Suprapubic skin (tissue), 4 donors: Measurements from ENCODE around the gene STAG1. TPM values are rescaled to one million over a fixed set of nuclear protein-coding genes. Genes with fewer than 3 reads are reported as not detected.
"Not testable (repeated sequence)": the region's sequence is repeated elsewhere in the genome, so short reads cannot be mapped to it uniquely, and the experiment has no call there.

ENCODE experiments used
- DNase-seq, 2 donors: peaks; one replicate each; pipeline ENCODE4 v3.0.0-alpha.2; 2019; ENCODE audit warnings: low spot score in 2 of 2
- H3K27ac ChIP-seq: fragments of 200-600 bp; sonication (generic); one replicate; pipeline ENCODE4 v1.5.1; 2019
- H3K27me3 ChIP-seq: fragments of 200-600 bp; sonication (generic); one replicate; pipeline ENCODE4 v1.5.1; 2019
- H3K36me3 ChIP-seq: fragments of 200-600 bp; sonication (generic); one replicate; pipeline ENCODE4 v1.5.1; 2019
- H3K4me1 ChIP-seq: fragments of 200-600 bp; sonication (generic); one replicate; pipeline ENCODE4 v1.5.1; 2019
- H3K4me3 ChIP-seq: fragments of 200-600 bp; sonication (generic); one replicate; pipeline ENCODE4 v1.5.1; 2019; ENCODE audit warnings: mild to moderate bottlenecking
- H3K9me3 ChIP-seq: fragments of 200-600 bp; sonication (generic); one replicate; pipeline ENCODE4 v1.5.1; 2019
- CTCF ChIP-seq, 2 donors: fragments of 200-600 bp in 1 of 2; fragments of 450-650 bp in 1 of 2; sonication (generic) in 1 of 2; IDR thresholded peaks; one replicate each; pipeline ENCODE4 v1.5.1; 2016 to 2019; ENCODE audit warnings: antibody characterized with exemption in 2 of 2, mild to moderate bottlenecking in 1 of 2, moderate library complexity in 1 of 2
- EP300 ChIP-seq: sonication (generic); formaldehyde crosslinking; IDR thresholded peaks from one replicate; pipeline ENCODE4 v1.6.1; 2017; ENCODE audit warnings: antibody characterized with exemption
- POLR2A ChIP-seq, 2 donors: fragments of 450-650 bp; IDR thresholded peaks; one replicate each; pipeline ENCODE4 v1.6.1; 2017; ENCODE audit warnings: antibody characterized with exemption in 2 of 2, mild to moderate bottlenecking in 2 of 2, moderate library complexity in 2 of 2
- POLR2AphosphoS5 ChIP-seq, 3 donors: sonication (generic); formaldehyde crosslinking; IDR thresholded peaks; one replicate each; pipeline ENCODE4 v1.6.1; 2017; ENCODE audit warnings: antibody characterized with exemption in 3 of 3
- WGBS: methylation state at CpG from one replicate; pipeline ENCODE4 v1.1.5; 2018; 5-methylcytosine and 5-hydroxymethylcytosine counted together
- total RNA-seq, 4 donors: library from RNA; depleted of rRNA; stranded (reverse); fragments of >200 nt; gene quantifications; one replicate each; pipeline ENCODE4 v1.1.0, GENCODE V29; 2016

The STAG1 gene
- 10 to 100 TPM; 33.8 to 76.4 (median 38.0) TPM for total RNA-seq

GRCh38 chr3:136752172-136752421, at the start of gene STAG1:
Gene STAG1, minus strand, starts transcription at chr3:136752378. Its CDS starts 121,480 bp downstream, at chr3:136630898.
- Histone ChIP-seq H3K4me3 (peak within 1 kb of the TSS; percentile 90), H3K4me1 (peaks cover 35% of the 10 kb centered on the region), H3K36me3 (no peaks in the 10 kb centered on the region), H3K9me3 (no peaks in the 10 kb centered on the region), H3K27ac (peak within 1 kb of the TSS; percentile 100), H3K27me3 (no peaks in the 10 kb centered on the region)
- TF ChIP-seq CTCF (IDR thresholded peaks at IDR 0.05) (peak; percentile 87 to 98), POLR2AphosphoS5 (IDR thresholded peaks at IDR 0.05) (peak in 2 of 3 donors; percentile 76 to 82), EP300 (no peak), POLR2A (IDR thresholded peaks at IDR 0.05) (peak in 1 of 2 donors; percentile 56)
- DNase-seq, result no peak
- no CpG with 5 or more reads among the region's 27 CpGs for WGBS

- H3K27ac ChIP-seq, H3K27me3 ChIP-seq, H3K4me3 ChIP-seq, H3K9me3 ChIP-seq, H3K36me3 ChIP-seq, H3K4me1 ChIP-seq, DNase-seq: not testable (repeated sequence)
- 98% methylated on average over 10 of the region's 10 CpGs for WGBS
These were observed 49.0 kb upstream of the STAG1 start for GRCh38 chr3:136801146-136801545.

- DNase-seq, result no peak
- Histone ChIP-seq H3K36me3 (no peaks in the 10 kb centered on the region), H3K27ac (no peak overlapping the region), H3K27me3 (no peaks in the 10 kb centered on the region), H3K9me3 (no peaks in the 10 kb centered on the region), H3K4me1 (no peaks in the 10 kb centered on the region), H3K4me3 (no peak overlapping the region)
- TF ChIP-seq POLR2A (IDR thresholded peaks at IDR 0.05) (no peak), EP300 (no peak), CTCF (IDR thresholded peaks at IDR 0.05) (no peak), POLR2AphosphoS5 (IDR thresholded peaks at IDR 0.05) (no peak)
- 59% methylated on average over 4 of the region's 4 CpGs for WGBS
These were observed 40.6 kb upstream of the STAG1 start for GRCh38 chr3:136792556-136793330.

- Histone ChIP-seq H3K9me3 (no peaks in the 10 kb centered on the region), H3K4me3 (no peak overlapping the region), H3K27me3 (no peaks in the 10 kb centered on the region), H3K36me3 (no peaks in the 10 kb centered on the region), H3K4me1 (peaks cover 17% of the 10 kb centered on the region), H3K27ac (no peak overlapping the region)
- TF ChIP-seq POLR2A (IDR thresholded peaks at IDR 0.05), result no peak
- TF ChIP-seq EP300, result no peak
- no peak for TF ChIP-seq CTCF (IDR thresholded peaks at IDR 0.05)
- no peak for TF ChIP-seq POLR2AphosphoS5 (IDR thresholded peaks at IDR 0.05)
- WGBS, result 96% methylated on average over 3 of the region's 3 CpGs
- DNase-seq, result no peak
These were observed 38.6 kb upstream of the STAG1 start for GRCh38 chr3:136790786-136791185.

- Histone ChIP-seq H3K27ac (no peak overlapping the region), H3K9me3 (no peaks in the 10 kb centered on the region), H3K4me1 (peaks cover 17% of the 10 kb centered on the region), H3K4me3 (no peak overlapping the region), H3K27me3 (no peaks in the 10 kb centered on the region), H3K36me3 (no peaks in the 10 kb centered on the region)
- DNase-seq, result no peak
- 88% methylated on average over 1 of the region's 1 CpG for WGBS
- TF ChIP-seq POLR2AphosphoS5 (IDR thresholded peaks at IDR 0.05), result no peak
These were observed 37.8 kb upstream of the STAG1 start for GRCh38 chr3:136789976-136790375.

- H3K36me3 ChIP-seq, result no peaks in the 10 kb centered on the region
- WGBS, result 64% methylated on average over 1 of the region's 1 CpG
- TF ChIP-seq EP300, result no peak
- TF ChIP-seq CTCF (IDR thresholded peaks at IDR 0.05), result no peak
- no peak for TF ChIP-seq POLR2AphosphoS5 (IDR thresholded peaks at IDR 0.05)
- no peak for TF ChIP-seq POLR2A (IDR thresholded peaks at IDR 0.05)
These were observed 36.0 kb upstream of the STAG1 start for GRCh38 chr3:136788154-136788553.

More at GRCh38 chr3:136788154-136788553, 36.0 kb upstream of the STAG1 start:
- no peaks in the 10 kb centered on the region for H3K27me3 ChIP-seq
- no peak overlapping the region for H3K4me3 ChIP-seq
- H3K4me1 ChIP-seq, result peaks cover 17% of the 10 kb centered on the region
- no peak for DNase-seq
- no peak overlapping the region for H3K27ac ChIP-seq
- H3K9me3 ChIP-seq, result no peaks in the 10 kb centered on the region
